ENCODE measurements around the gene C4orf50.

GRCh38 chr4:6049278-6049677 is 31.0 kb upstream of the C4orf50 start:
- TF ChIP-seq CTCF (IDR thresholded peaks at IDR 0.05) (no peak), POLR2A (IDR thresholded peaks at IDR 0.05) (no peak)
